ENCODE results near the gene GLS.

The GLS gene

GRCh38 chr2:190875891-190876290 is 4.7 kb upstream of the GLS start:
- Histone ChIP-seq H4K20me1 (ENCODE audit: insufficient read depth, low read length) (no peaks in the 10 kb centered on the region), H3K27me3 (ENCODE audit: low read depth, low read length) (no peaks in the 10 kb centered on the region), H3K27ac (ENCODE audit: low read length) (no peak overlapping the region), H3K4me2 (ENCODE audit: low read length) (no peak overlapping the region), H3K79me2 (ENCODE audit: low read length) (peaks cover 7% of the 10 kb centered on the region), H3K4me3 (ENCODE audit: low read length) (no peak overlapping the region), H3K9me3 (ENCODE audit: insufficient read depth, low read length) (no peaks in the 10 kb centered on the region), H3K4me1 (ENCODE audit: low read length) (peaks cover 7% of the 10 kb centered on the region), H2AFZ (ENCODE audit: low read depth, low read length) (no peak overlapping the region), H3K9ac (ENCODE audit: low read length) (no peak overlapping the region), H3K36me3 (replicated peaks; ENCODE audit: low read depth, low read length) (no peaks in the 10 kb centered on the region)
- no peak for TF ChIP-seq CTCF (IDR thresholded peaks at IDR 0.05; ENCODE audit: low read depth, low read length)
- TF ChIP-seq EZH2phosphoT487 (IDR thresholded peaks at IDR 0.05; ENCODE audit: low read depth): no peak

GRCh38 chr2:190876631-190877030 is 4.0 kb upstream of the GLS start:
- Histone ChIP-seq H3K27me3 (ENCODE audit: low read depth, low read length) (no peaks in the 10 kb centered on the region), H3K4me1 (ENCODE audit: low read length) (peaks cover 7% of the 10 kb centered on the region), H3K4me2 (ENCODE audit: low read length) (no peak overlapping the region), H3K27ac (ENCODE audit: low read length) (no peak overlapping the region), H3K9ac (ENCODE audit: low read length) (no peak overlapping the region), H3K4me3 (ENCODE audit: low read length) (no peak overlapping the region), H3K36me3 (replicated peaks; ENCODE audit: low read depth, low read length) (no peaks in the 10 kb centered on the region), H2AFZ (ENCODE audit: low read depth, low read length) (no peak overlapping the region), H3K9me3 (ENCODE audit: insufficient read depth, low read length) (no peaks in the 10 kb centered on the region), H3K79me2 (ENCODE audit: low read length) (peaks cover 14% of the 10 kb centered on the region), H4K20me1 (ENCODE audit: insufficient read depth, low read length) (no peaks in the 10 kb centered on the region)
- TF ChIP-seq CTCF (IDR thresholded peaks at IDR 0.05; ENCODE audit: low read depth, low read length): no peak
- no peak for TF ChIP-seq EZH2phosphoT487 (IDR thresholded peaks at IDR 0.05; ENCODE audit: low read depth)

GRCh38 chr2:190877436-190877835 is 3.2 kb upstream of the GLS start:
- no peak overlapping the region for H3K4me3 ChIP-seq (ENCODE audit: low read length)
- peaks cover 7% of the 10 kb centered on the region for H3K4me1 ChIP-seq (ENCODE audit: low read length)
- no peaks in the 10 kb centered on the region for H3K27me3 ChIP-seq (ENCODE audit: low read depth, low read length)
- TF ChIP-seq CTCF (IDR thresholded peaks at IDR 0.05; ENCODE audit: low read depth, low read length): no peak
- TF ChIP-seq EZH2phosphoT487 (IDR thresholded peaks at IDR 0.05; ENCODE audit: low read depth): no peak
- no peak overlapping the region for H3K9ac ChIP-seq (ENCODE audit: low read length)
- H2AFZ ChIP-seq (ENCODE audit: low read depth, low read length): no peak overlapping the region
- H3K4me2 ChIP-seq (ENCODE audit: low read length): no peak overlapping the region
- peaks cover under 1% of the 10 kb centered on the region for H3K36me3 ChIP-seq (replicated peaks; ENCODE audit: low read depth, low read length)
- H3K79me2 ChIP-seq (ENCODE audit: low read length): peaks cover 22% of the 10 kb centered on the region
- no peak overlapping the region for H3K27ac ChIP-seq (ENCODE audit: low read length)
- no peaks in the 10 kb centered on the region for H3K9me3 ChIP-seq (ENCODE audit: insufficient read depth, low read length)
- H4K20me1 ChIP-seq (ENCODE audit: insufficient read depth, low read length): no peaks in the 10 kb centered on the region

DNA sequence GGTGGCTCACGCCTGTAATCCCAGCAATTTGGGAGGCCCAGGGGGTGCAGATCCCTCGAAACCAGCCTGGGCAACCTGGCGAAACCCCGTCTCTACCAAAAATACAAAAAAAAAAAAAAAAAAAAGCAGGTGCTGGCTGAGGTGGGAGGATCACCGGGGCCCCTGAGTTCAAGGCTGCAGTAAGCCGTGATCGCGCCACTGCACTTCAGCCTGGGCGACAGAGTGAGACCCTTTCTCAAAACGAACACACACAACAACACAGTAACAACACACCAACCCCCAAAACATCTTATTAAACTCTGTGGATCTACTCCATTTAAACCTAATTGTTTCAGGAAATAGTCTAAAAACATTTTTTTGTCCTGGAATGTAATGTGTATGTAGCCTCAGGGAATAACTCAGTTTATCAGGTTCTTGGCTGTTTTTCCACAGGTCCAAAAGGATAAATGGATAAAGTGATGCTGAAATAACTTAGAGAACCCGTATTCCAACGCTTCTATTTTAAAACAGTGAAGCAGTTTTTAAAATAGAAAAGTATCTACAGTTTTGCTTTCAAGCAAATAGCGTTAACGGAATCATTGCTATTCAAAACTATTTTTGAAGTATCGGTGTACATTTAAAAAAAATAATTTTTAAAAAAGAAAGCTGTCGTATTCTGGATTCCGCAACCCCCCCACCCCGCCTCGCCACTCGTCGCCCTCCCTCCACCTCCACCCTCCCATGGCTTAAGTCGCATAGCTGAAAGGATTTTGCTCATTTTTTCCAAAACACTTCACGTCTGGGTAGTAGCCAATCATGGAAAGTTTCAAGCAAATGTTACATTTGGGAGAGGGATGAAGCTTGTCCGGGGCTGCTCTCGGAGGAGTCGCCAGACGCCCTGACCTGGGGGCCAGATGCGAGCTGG is 895 bp upstream of the GLS start:
- Histone ChIP-seq H3K9ac (ENCODE audit: low read length) (peak overlapping the region; percentile 81), H4K20me1 (ENCODE audit: insufficient read depth, low read length) (peaks cover 22% of the 10 kb centered on the region), H3K9me3 (ENCODE audit: insufficient read depth, low read length) (no peaks in the 10 kb centered on the region), H3K79me2 (ENCODE audit: low read length) (peaks cover 45% of the 10 kb centered on the region), H3K4me2 (ENCODE audit: low read length) (peak overlapping the region; percentile 96), H2AFZ (ENCODE audit: low read depth, low read length) (peak overlapping the region; percentile 68; the same call in 1 of the 2 replicates), H3K27me3 (ENCODE audit: low read depth, low read length) (no peaks in the 10 kb centered on the region), H3K36me3 (replicated peaks; ENCODE audit: low read depth, low read length) (peaks cover 23% of the 10 kb centered on the region), H3K27ac (ENCODE audit: low read length) (peak overlapping the region; percentile 56), H3K4me1 (ENCODE audit: low read length) (peaks cover 19% of the 10 kb centered on the region), H3K4me3 (ENCODE audit: low read length) (peak overlapping the region; percentile 80)
- TF ChIP-seq EZH2phosphoT487 (IDR thresholded peaks at IDR 0.05; ENCODE audit: low read depth): no peak
- TF ChIP-seq CTCF (IDR thresholded peaks at IDR 0.05; ENCODE audit: low read depth, low read length): no peak
